H9 (cell line): ENCODE results near the gene DHCR7. TPM values are rescaled to one million over a fixed set of nuclear protein-coding genes. Genes with fewer than 3 reads are reported as not detected.

Experiments used
- DNase-seq: peaks from one replicate; pipeline ENCODE4 v3.0.0-alpha.2; 2017
- H2AFZ ChIP-seq: one replicate; pipeline ENCODE4 v1.6.1; 2013; ENCODE audit warnings: mild to moderate bottlenecking, low read length, control low read depth, moderate library complexity
- H2AK5ac ChIP-seq: 2 replicates; pipeline ENCODE4 v1.6.1; 2013; ENCODE audit warnings: low read length, control low read depth, mixed read lengths; ENCODE audit not compliant: insufficient read length
- H2BK120ac ChIP-seq: one replicate; pipeline ENCODE4 v1.6.1; 2013; ENCODE audit warnings: low read depth, mild to moderate bottlenecking, low read length, control low read depth, inconsistent platforms; ENCODE audit not compliant: poor library complexity, severe bottlenecking
- H2BK12ac ChIP-seq: 2 replicates; pipeline ENCODE4 v1.6.1; 2013; ENCODE audit warnings: low read length, control low read depth, mixed read lengths, low read depth; ENCODE audit not compliant: insufficient read length
- H2BK15ac ChIP-seq: 2 replicates; pipeline ENCODE4 v1.6.1; 2013; ENCODE audit warnings: low read depth, low read length, control low read depth
- H2BK20ac ChIP-seq: one replicate; pipeline ENCODE4 v1.6.1; 2013; ENCODE audit warnings: low read depth, mild to moderate bottlenecking, low read length, control low read depth, inconsistent platforms; ENCODE audit not compliant: poor library complexity, severe bottlenecking
- H2BK5ac ChIP-seq: 2 replicates; pipeline ENCODE4 v1.6.1; 2013; ENCODE audit warnings: low read length, control low read depth, mixed read lengths; ENCODE audit not compliant: insufficient read length
- H3K14ac ChIP-seq: 2 replicates; pipeline ENCODE4 v1.6.1; 2013; ENCODE audit warnings: low read length, control low read depth; ENCODE audit not compliant: insufficient read depth
- H3K18ac ChIP-seq: 2 replicates; pipeline ENCODE4 v1.6.1; 2013; ENCODE audit warnings: low read depth, mild to moderate bottlenecking, mixed read lengths, low read length, control low read depth; ENCODE audit not compliant: insufficient read length
- H3K23ac ChIP-seq: 2 replicates; pipeline ENCODE4 v1.6.1; 2013; ENCODE audit warnings: low read length, control low read depth, mixed read lengths, low read depth; ENCODE audit not compliant: insufficient read length
- H3K23me2 ChIP-seq: 2 replicates; pipeline ENCODE4 v1.6.1; 2013; ENCODE audit warnings: low read depth, mild to moderate bottlenecking, mixed read lengths, low read length, control low read depth; ENCODE audit not compliant: insufficient read length, poor library complexity, severe bottlenecking
- H3K27ac ChIP-seq: 2 replicates; pipeline ENCODE4 v1.5.1; 2013; ENCODE audit warnings: low read length, control low read depth, mixed read lengths, low read depth; ENCODE audit not compliant: insufficient read length
- H3K27me3 ChIP-seq: 2 replicates; pipeline ENCODE4 v1.6.1; 2013; ENCODE audit warnings: low read length, control low read depth, inconsistent platforms; ENCODE audit not compliant: insufficient read depth
- H3K4ac ChIP-seq: 2 replicates; pipeline ENCODE4 v1.6.1; 2013; ENCODE audit warnings: low read depth, mild to moderate bottlenecking, control low read depth, inconsistent platforms, low read length, moderate library complexity
- H3K4me1 ChIP-seq: 2 replicates; pipeline ENCODE4 v1.6.1; 2013; ENCODE audit warnings: low read length, control low read depth, inconsistent platforms; ENCODE audit not compliant: insufficient read depth
- H3K4me2 ChIP-seq: 2 replicates; pipeline ENCODE4 v1.6.1; 2013; ENCODE audit warnings: low read length, control low read depth, mixed read lengths; ENCODE audit not compliant: insufficient read length, insufficient read depth
- H3K56ac ChIP-seq: 2 replicates; pipeline ENCODE4 v1.6.1; 2013; ENCODE audit warnings: low read depth, mild to moderate bottlenecking, mixed read lengths, low read length, control low read depth; ENCODE audit not compliant: insufficient read length
- H3K79me1 ChIP-seq: 2 replicates; pipeline ENCODE4 v1.6.1; 2013; ENCODE audit warnings: low read depth, mild to moderate bottlenecking, moderate library complexity, low read length, control low read depth, inconsistent platforms; ENCODE audit not compliant: insufficient read depth, poor library complexity, severe bottlenecking
- H3K79me2 ChIP-seq: 2 replicates; pipeline ENCODE4 v1.6.1; 2013; ENCODE audit warnings: low read length, control low read depth, inconsistent platforms; ENCODE audit not compliant: insufficient read depth
- H3K9ac ChIP-seq: 2 replicates; pipeline ENCODE4 v1.6.1; 2013; ENCODE audit warnings: low read length, control low read depth, mixed read lengths; ENCODE audit not compliant: insufficient read length; ENCODE audit errors: extremely low read depth
- H3K9me3 ChIP-seq: one replicate; pipeline ENCODE4 v1.6.1; 2013; ENCODE audit warnings: low read depth, low read length, inconsistent platforms; ENCODE audit not compliant: control insufficient read depth
- H3T11ph ChIP-seq: one replicate; pipeline ENCODE4 v1.6.1; 2013; ENCODE audit warnings: mild to moderate bottlenecking, low read length, control low read depth, inconsistent platforms
- H4K20me1 ChIP-seq: one replicate; pipeline ENCODE4 v1.6.1; 2013; ENCODE audit not compliant: control insufficient read depth, insufficient read length, insufficient read depth
- H4K5ac ChIP-seq: 2 replicates; pipeline ENCODE4 v1.6.1; 2013; ENCODE audit warnings: low read depth, mild to moderate bottlenecking, mixed read lengths, low read length, control low read depth; ENCODE audit not compliant: insufficient read length
- H4K8ac ChIP-seq: replicated peaks from 2 replicates; pipeline ENCODE4 v1.6.1; 2013; ENCODE audit warnings: low read length, control low read depth, mixed read lengths, low read depth; ENCODE audit not compliant: insufficient read length
- H4K91ac ChIP-seq: 2 replicates; pipeline ENCODE4 v1.6.1; 2013; ENCODE audit warnings: low read depth, mild to moderate bottlenecking, moderate library complexity, mixed read lengths, low read length, control low read depth; ENCODE audit not compliant: insufficient read length
- H3K27ac Mint-ChIP-seq, 3 experiments: 2 replicates in 2 of 3; 3 replicates in 1 of 3; pipeline ENCODE4 v1.8.0; 2020 to 2021; ENCODE audit warnings: mixed read lengths in 3 of 3, mild to moderate bottlenecking in 1 of 3, moderate library complexity in 1 of 3
- H3K27me3 Mint-ChIP-seq: 2 replicates; pipeline ENCODE4 v1.8.0; 2021; ENCODE audit warnings: low read depth, mild to moderate bottlenecking, moderate library complexity, mixed read lengths
- H3K36me3 Mint-ChIP-seq, 3 experiments: 2 replicates in 2 of 3; 3 replicates in 1 of 3; pipeline ENCODE4 v1.8.0; 2020 to 2021; ENCODE audit warnings: low read depth in 3 of 3, mixed read lengths in 3 of 3; ENCODE audit not compliant: insufficient read depth in 1 of 3
- H3K4me1 Mint-ChIP-seq, 2 experiments: 2 replicates each; pipeline ENCODE4 v1.8.0; 2020; ENCODE audit warnings: mixed read lengths in 2 of 2
- H3K4me3 Mint-ChIP-seq, 2 experiments: 2 replicates in 1 of 2; 3 replicates in 1 of 2; pipeline ENCODE4 v1.8.0; 2020 to 2021; ENCODE audit warnings: mild to moderate bottlenecking in 2 of 2, mixed read lengths in 2 of 2, moderate library complexity in 1 of 2
- H3K9me3 Mint-ChIP-seq, 2 experiments: 2 replicates in 1 of 2; 3 replicates in 1 of 2; pipeline ENCODE4 v1.8.0; 2020; ENCODE audit warnings: mild to moderate bottlenecking in 2 of 2, mixed read lengths in 2 of 2, moderate library complexity in 1 of 2
- WGBS: extraction: QIAGEN DNeasy Blood & Tissue Kit; methylation state at CpG from one replicate; pipeline ENCODE4 v1.1.7; 2013; ENCODE audit warnings: missing lambda C conversion rate, low lambda C conversion rate, mixed read lengths; ENCODE audit not compliant: insufficient read length; ENCODE audit errors: extremely low coverage; 5-methylcytosine and 5-hydroxymethylcytosine counted together
- total RNA-seq: library from RNA; stranded (reverse); gene quantifications from 2 replicates; pipeline ENCODE4 v1.2.1, GENCODE V29; 2021
- TF ChIP-seq, protein P1 (sequence below): fragments of 200-600 bp; sonication (generic); conservative IDR thresholded peaks from 3 replicates; pipeline ENCODE4 v1.8.0; 2021; ENCODE audit warnings: antibody characterized with exemption, mild to moderate bottlenecking

DHCR7 gene
- total RNA-seq, 1 experiment from 2014 or later, result 124 TPM

DNA sequence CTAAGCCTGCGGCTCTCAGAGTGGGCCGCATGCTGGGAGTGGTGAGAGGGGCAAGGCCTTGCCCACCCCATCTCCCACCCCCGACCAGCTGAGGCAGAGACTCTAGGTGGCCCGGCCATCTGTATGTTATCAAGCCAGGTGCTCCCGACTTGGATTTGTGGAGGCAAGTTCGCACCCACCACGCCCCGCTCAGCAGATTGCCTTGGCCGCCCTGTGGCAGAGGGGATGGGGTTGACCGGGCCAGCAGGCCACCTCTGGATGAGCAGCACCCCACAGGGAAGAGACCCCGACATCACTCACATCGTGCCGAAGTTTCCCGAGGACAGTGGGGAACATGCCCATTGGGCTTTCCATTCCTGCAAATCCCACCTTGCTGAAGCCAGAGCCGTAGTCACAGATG is 40.8 kb downstream of the DHCR7 start:
- H3K4me2 ChIP-seq, result no peak overlapping the region

More for the DNA sequence above, 40.8 kb downstream of the DHCR7 start:
- Histone ChIP-seq H3K23ac (no peak overlapping the region), H2AK5ac (no peak overlapping the region), H3K27ac (no peak overlapping the region), H3K4me1 (no peaks in the 10 kb centered on the region), H2BK20ac (no peak overlapping the region), H4K91ac (no peak overlapping the region), H3K14ac (no peak overlapping the region; the same call in 1 of the 2 replicates), H4K5ac (no peak overlapping the region), H2AFZ (no peak overlapping the region), H4K20me1 (no peaks in the 10 kb centered on the region), H2BK5ac (no peak overlapping the region), H2BK12ac (no peak overlapping the region), H3K4ac (no peak overlapping the region), H3K9ac (no peak overlapping the region), H3K18ac (no peak overlapping the region), H3K79me2 (no peaks in the 10 kb centered on the region), H2BK15ac (no peak overlapping the region), H4K8ac (no peak overlapping the region), H3K79me1 (no peaks in the 10 kb centered on the region), H2BK120ac (no peak overlapping the region), H3K9me3 (no peaks in the 10 kb centered on the region), H3T11ph (no peak overlapping the region), H3K27me3 (no peaks in the 10 kb centered on the region), H3K23me2 (no peaks in the 10 kb centered on the region), H3K56ac (no peak overlapping the region)
- peaks cover 11 to 15% of the 10 kb centered on the region in 2 experiments for H3K9me3 Mint-ChIP-seq
- peaks cover 29% of the 10 kb centered on the region for H3K27me3 Mint-ChIP-seq
- no peak overlapping the region for H3K27ac Mint-ChIP-seq
- H3K4me3 Mint-ChIP-seq, result no peak overlapping the region
- no CpG with 5 or more reads among the region's 15 CpGs for WGBS
- TF ChIP-seq, protein P1, sequence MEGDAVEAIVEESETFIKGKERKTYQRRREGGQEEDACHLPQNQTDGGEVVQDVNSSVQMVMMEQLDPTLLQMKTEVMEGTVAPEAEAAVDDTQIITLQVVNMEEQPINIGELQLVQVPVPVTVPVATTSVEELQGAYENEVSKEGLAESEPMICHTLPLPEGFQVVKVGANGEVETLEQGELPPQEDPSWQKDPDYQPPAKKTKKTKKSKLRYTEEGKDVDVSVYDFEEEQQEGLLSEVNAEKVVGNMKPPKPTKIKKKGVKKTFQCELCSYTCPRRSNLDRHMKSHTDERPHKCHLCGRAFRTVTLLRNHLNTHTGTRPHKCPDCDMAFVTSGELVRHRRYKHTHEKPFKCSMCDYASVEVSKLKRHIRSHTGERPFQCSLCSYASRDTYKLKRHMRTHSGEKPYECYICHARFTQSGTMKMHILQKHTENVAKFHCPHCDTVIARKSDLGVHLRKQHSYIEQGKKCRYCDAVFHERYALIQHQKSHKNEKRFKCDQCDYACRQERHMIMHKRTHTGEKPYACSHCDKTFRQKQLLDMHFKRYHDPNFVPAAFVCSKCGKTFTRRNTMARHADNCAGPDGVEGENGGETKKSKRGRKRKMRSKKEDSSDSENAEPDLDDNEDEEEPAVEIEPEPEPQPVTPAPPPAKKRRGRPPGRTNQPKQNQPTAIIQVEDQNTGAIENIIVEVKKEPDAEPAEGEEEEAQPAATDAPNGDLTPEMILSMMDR, result no peak
- H3K4me1 Mint-ChIP-seq, result no peaks in the 10 kb centered on the region
- 0 out of 7 replicates have a peak, but pooled peaks cover 0 to 3% (median 0%) of the 10 kb centered on the region in 3 experiments for H3K36me3 Mint-ChIP-seq
- no peak for DNase-seq
